Measurements from ENCODE around the gene STK33.
"Not testable (repeated sequence)": the region's sequence is repeated elsewhere in the genome, so short reads cannot be mapped to it uniquely, and the experiment has no call there.

DNA sequence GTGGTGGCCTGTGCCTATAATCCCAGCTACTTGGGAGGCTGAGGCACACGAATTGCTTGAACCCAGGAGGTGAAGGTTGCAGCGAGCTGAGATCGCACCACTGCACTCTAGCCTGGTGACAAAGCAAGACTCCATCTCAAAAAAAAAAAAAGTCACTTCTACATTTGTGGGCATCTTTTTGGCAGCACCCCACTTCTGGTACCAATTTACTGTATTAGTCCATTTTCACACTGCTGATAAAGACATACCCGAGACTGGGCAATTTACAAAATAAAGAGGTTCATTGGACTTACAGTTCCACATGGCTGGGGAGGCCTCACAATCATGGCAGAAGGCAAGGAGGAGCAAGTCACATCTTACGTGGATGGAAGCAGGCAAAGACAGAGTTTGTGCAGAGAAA is 126.2 kb downstream of the STK33 start:
- TF ChIP-seq POLR2A (IDR thresholded peaks at IDR 0.05; ENCODE audit: low read depth, low read length); POLR2AphosphoS5 (IDR thresholded peaks at IDR 0.05; ENCODE audit: insufficient read depth, low read depth, low read length); EZH2 (IDR thresholded peaks at IDR 0.05; ENCODE audit: borderline replicate concordance, low read depth, low read length, severe bottlenecking); MYC (IDR thresholded peaks at IDR 0.05; ENCODE audit: low read depth, low read length): not testable (repeated sequence)
- TF ChIP-seq, protein P1, sequence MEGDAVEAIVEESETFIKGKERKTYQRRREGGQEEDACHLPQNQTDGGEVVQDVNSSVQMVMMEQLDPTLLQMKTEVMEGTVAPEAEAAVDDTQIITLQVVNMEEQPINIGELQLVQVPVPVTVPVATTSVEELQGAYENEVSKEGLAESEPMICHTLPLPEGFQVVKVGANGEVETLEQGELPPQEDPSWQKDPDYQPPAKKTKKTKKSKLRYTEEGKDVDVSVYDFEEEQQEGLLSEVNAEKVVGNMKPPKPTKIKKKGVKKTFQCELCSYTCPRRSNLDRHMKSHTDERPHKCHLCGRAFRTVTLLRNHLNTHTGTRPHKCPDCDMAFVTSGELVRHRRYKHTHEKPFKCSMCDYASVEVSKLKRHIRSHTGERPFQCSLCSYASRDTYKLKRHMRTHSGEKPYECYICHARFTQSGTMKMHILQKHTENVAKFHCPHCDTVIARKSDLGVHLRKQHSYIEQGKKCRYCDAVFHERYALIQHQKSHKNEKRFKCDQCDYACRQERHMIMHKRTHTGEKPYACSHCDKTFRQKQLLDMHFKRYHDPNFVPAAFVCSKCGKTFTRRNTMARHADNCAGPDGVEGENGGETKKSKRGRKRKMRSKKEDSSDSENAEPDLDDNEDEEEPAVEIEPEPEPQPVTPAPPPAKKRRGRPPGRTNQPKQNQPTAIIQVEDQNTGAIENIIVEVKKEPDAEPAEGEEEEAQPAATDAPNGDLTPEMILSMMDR (IDR thresholded peaks at IDR 0.05; ENCODE audit: extremely low read depth in 1 of 2, insufficient read depth in 1 of 2, low read depth in 1 of 2, low read length in 2 of 2), result not testable (repeated sequence)
